Activated CD4-positive, alpha-beta T cell treated with anti-CD3 and anti-CD28 coated beads, Interleukin-2, amount 50 U/mL, for 24 hours (primary cell): Measurements from ENCODE around the gene DRAP1.
"Not testable (repeated sequence)": the region's sequence is repeated elsewhere in the genome, so short reads cannot be mapped to it uniquely, and the experiment has no call there.

ENCODE experiments used
- DNase-seq, 2 donors: peaks; one replicate each; pipeline ENCODE4 v3.0.0-alpha.2; 2020; ENCODE audit warnings: low read depth in 1 of 2, low spot score in 1 of 2

The DRAP1 gene

DNA sequence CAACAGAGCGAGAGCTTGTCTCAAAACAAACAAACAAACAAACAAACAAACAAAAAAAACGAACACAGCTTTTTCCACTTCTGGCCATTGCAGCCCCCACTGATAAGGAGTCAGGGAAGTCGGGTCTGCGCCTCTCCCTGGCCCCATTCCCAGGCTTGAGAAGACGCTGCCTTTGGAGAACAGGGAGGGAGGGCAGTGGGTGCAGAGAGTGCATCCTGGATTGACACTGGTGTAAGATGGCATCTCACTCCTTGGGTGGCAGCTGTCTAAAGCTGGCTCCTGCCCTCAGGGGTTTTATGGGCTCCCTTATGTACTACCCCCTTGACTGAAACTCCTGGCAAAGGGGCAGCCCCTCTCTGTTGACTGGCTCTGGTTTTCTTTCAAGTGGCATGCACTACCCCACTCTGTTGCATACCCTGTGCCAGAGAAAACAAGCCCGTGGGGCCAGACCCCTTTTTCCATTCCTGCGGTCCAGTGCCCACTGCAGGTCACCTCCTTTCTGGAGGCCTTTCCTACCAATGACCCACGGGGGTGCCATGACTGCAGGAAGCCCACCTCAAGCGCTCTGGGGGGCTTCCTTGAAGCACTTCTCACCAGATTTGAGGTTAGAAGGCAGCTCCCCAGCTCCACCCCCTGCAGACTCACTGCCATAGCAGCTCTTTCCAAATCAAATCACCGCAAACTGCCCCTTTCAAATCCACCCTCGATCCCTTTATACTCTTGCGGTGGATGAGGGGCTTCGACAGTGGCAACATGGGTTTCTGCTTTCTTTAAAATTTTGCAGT, 12.7 kb downstream of the DRAP1 start:
- DNase-seq: no peak

DNA sequence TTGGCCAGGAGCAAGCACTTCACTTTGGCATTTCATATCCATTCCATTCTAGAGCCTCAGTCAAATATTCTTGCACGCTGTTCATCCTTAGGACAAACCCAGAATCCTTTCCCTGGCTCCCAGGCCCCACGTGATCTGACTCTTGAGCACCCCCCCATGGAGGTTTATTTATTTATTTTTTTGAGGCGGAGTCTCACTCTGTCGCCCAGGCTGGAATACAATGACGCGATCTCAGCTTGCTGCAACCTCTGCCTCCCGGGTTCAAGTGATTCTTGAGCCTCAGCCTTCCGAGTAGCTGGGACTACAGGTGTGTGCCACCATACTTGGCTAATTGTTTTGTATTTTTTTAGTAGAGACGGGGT, 13.3 kb downstream of the DRAP1 start:
- DNase-seq: no peak

DNA sequence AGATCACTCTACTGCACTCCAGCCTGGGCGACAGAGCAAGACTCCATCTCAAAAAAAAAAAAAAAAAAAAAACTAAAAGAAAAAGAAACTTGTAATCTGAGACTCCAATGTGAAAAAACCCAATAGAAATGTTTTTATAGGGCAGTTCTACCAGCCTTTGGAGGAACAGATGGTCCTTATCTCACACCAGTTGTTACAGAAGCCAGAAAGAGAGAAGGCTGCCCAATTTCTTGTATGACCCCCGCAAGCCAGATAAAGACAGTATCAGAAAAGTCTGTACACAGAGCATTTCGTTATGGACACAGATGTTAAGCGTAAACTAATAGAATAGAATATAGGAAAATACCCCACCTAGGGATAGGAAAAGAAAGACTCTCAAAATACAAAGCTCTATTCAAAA, 14.8 kb downstream of the DRAP1 start:
- DNase-seq: no peak

DNA sequence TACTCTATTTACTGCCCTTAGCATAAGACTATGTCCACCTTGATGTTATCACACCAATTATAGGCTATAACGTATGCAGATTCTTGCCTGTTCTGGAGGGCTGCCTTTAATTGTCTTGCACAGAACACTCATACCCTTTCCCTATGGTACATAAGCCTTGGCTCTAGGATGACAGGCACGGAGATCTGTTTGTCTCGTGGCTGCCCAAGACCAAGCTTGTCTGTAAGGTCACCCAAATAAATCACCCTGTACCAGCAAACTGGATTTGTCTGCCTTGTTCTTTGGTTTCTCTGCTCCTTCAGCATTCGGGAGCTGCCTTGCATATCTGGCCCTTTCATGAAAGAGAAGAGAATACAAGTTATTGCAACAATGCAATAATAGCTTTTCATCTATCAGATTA, 18.5 kb downstream of the DRAP1 start:
- DNase-seq: no peak

DNA sequence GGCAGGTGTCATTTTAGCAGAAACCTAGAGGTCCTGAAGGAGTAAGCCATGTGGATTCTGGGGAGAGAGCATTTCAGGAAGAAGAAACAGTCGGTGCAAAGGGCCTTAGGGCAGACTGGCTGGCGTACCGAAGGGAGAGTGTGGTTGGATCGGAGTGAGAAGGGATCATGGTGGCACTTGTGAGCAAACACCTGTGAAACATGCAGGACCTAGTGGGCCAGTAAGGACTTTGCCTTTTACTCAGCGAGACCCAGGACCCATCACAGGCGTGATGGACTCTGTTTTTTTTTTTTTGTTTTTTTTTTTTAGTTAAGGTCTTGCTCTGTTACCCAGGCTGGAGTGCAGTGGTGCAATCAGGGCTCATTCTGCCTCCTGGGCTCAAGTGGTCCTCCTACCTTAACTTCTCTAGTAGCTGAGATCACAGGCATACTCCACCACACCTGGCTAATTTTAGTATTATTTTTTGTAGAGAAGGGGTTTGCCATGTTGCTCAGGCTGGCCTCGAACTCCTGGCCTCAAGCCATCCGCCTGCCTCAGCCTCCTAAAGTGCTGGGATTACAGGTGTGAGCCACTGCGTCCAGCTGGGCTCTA, 22.6 kb downstream of the DRAP1 start:
- no peak for DNase-seq

DNA sequence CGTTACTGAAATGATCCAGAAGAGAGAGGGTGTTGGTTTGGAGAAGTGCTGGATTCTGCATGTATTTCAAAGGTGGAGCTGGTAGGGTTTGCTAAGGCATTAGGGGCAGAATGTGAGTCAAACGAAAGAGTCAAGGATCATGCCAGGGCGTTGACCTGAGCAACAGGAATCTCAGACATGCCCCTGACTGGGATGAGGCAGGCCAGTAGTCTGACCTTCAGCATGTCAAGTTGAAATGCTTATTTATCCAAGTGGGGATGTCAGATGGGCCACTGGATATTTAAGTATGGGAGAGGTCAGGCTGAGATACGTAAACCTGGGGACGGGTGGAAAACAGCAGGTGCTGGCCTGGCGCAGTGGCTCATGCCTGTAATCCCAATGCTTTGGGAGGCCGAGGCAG, 23.3 kb downstream of the DRAP1 start:
- no peak for DNase-seq

DNA sequence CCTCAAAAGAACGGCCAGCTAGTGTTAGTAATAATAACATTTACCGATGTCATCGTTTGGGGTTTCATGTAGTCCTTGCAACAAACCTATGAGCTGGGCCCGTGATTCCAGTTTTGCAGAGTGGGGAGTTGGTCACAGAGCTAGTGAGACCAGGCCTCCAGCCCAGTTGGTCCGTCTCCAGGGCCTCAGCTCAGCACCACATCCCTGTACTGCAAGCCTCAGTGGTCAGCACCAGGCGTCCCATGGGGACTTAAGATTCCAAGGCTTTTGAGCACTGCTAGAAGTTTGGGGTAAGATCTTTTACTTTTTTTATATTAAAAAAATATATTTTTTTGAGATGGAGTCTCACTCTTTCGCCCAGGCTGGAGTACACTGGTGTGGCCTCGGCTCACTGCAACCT, 25.0 kb downstream of the DRAP1 start:
- no peak for DNase-seq

DNA sequence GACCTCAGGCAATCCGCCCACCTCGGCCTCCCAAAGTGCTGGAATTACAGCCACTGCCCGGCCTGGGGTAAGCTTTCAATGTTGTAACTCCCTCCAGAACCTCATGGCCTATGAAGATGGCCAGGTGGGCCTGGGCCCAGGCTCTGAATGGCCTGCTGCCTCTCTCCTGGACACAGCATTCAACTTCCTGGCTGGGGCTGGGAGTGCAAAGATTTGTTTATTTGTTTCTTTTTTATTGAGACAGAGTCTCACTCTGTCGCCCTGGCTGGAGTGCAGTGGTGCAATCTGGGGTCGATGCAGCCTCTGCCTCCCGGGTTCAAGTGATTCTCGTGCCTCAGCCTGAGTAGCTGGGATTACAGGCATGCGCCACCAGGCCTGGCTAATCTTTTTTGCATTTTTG, 25.5 kb downstream of the DRAP1 start:
- DNase-seq: no peak

DNA sequence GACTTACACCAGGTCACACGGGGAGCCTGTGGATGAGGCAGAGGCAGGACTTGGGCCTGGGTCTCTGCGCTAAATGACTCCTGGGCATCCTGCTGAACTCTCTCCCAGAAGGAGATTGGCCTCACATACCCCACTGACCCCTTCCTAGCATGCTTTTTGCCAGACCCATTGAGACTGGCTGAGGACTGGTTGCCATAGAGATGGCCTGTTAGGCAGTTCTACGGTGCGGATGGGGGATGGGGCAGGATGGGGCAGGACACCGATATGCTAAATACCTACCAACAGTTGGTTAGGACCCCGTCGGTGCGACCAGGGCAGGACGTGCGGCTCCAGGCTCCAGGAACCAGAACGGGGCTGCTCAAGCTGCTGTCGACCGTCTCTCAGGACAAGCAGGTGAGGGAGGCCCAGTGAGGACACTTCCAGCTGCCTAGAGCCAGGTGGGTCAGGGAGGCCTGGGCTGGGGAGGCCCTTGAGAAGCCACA, 26.2 kb downstream of the DRAP1 start, which contains the start of gene TSGA10IP:
TSS of gene TSGA10IP (plus strand) at position 51 of the 482 bp plus-strand sequence. CDS start at position 247, 196 bp downstream.
- DNase-seq: no peak

DNA sequence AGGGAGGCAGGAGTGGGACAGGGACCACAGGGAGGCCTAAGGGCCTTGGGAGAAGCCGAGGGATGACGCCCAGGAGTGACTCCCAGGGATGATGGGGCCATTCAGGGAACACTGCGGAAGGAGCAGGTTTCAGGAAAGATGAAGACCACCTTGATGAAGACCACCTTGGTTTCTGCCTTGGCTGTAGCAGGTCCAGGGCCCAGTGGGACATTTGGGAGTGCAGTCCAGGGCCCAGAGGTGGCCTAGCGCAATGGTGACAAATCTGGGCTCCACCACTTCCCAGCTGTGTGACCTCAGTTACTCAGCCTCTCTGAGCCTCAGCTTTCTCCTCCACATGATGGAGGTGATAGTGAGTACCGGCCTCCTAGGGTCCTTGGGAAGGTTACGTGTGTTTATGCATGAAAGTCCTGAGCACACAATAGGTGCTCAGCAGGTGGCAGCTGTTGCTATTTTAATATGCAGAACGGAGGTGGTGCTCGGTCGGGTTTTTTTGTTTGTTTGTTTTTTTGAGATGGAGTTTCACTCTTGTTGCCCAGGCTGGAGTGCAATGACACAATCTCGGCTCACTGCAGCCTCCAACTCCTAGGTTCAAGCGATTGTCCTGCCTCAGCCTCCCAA, 26.8 kb downstream of the DRAP1 start:
- no peak for DNase-seq

DNA sequence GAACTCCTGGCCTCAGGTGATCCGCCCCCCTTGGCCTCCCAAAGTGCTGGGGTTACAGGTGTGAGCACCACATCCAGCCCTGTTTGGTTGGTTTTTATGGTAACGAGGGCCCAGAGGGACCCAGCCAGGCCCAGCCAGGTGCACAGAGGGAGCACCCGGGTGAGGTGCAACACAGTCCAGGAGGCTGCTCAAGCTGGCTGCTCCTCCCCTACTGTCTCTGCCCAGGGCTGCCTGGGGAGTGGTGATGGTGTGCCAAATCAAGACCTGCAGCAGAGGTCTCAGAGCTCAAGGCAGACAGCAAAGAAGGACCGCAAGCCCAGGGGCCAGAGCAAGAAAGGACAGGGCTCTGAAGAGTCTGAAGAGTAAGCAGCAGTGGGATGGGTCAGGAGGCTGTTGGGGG, 27.4 kb downstream of the DRAP1 start:
- no peak for DNase-seq

DNA sequence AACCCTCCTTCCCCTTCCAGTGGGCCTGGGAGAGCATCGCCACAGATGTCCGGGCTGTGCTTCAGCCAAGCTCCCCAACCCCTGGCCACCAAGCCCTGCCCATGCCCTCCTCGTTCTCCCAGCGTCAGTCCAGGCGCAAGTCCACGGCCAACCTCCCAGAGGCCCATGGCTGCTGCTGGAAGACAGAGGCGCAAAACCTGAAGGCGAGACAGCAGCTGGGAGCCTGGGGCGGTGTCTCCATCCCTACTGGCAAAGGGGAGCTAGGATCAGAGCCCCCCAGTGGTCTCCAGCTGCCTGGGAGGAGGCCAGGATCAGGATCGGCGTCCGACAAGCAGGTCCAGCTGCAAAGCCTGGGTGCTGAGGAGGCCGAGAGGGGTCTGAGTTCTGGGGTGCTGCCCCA, 27.9 kb downstream of the DRAP1 start:
- DNase-seq: no peak

DNA sequence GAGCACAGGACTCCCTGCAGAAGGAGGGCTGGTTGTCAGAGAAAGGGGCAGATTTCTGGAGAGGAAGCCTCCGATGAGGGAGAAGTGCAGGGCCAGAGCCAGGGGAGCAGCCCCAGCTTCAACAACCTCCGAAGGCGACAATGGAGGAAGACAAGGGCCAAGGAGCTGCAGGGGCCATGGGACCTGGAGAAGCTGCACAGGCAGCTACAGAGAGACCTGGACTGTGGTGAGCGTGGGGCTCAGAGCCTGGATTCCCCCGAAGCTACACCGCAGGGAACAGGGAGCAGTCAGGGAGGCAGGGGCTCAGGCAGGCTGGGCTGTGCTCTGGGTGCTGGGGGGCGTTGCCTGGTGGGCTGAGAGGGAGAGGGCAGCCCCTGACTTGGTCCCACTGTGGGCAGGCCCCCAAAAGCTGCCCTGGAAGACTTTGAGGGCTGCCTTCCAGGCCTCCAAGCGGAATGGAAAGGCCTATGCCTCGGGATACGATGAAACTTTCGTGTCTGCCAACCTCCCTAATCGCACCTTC, 28.4 kb downstream of the DRAP1 start:
- no peak for DNase-seq

DNA sequence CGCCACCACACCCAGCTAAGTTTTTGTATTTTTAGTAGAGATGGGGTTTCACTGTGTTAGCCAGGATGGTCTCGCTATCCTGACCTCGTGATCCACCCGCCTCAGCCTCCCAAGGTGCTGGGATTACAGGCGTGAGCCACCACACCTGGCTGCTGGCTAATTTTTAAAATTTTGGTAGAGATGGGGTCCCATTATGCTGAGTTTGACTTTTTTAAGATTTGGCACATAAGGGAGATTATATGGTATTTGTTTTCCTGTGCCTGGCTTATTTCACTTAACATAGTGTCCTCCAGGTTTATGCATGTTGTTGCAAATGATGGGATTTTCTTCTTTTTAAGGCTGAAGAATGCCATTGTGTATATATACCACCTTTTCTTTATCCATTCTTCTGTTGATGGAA, 31.5 kb downstream of the DRAP1 start:
- not testable (repeated sequence) for DNase-seq

DNA sequence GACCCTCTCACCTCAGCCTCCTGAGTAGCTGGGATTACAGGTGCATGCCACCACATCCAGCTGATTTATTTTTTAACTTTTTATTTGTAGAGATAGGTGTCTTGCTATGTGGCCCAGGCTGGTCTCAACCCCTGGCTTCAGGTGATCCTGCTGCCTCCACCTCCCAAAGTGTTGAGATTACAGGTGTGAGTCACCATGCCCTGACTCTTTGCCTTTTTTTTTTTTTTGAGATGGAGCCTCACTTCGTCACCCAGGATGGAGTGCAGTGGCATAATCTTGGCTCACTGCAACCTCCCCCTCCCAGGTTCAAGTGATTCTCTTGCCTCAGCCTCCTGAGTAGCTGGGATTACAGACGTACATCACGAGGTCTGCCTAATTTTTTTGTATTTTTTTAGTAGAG, 32.4 kb downstream of the DRAP1 start:
- DNase-seq: not testable (repeated sequence)

DNA sequence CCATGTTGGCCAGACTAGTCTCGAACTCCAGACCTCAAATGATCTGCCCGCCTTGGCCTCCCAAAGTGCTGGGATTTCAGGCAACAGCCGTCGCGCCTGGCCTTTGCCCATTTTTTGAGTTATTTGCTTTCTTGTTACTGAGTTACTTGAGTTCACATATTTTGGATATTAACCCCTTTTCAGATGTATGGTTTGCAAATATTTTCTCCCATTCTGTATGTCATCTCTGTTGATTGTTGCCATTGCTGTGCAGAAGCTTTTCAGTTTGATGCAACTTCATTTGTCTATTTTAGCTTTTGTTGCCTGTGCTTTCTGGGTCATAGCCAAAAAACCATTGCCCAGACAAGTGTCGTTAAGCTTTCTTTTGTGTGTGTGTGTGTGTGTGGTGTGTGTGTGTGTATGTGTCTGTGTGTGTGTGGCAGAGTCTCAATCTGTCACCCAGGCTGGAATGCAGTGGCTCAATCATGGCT, 32.9 kb downstream of the DRAP1 start:
- no peak for DNase-seq

DNA sequence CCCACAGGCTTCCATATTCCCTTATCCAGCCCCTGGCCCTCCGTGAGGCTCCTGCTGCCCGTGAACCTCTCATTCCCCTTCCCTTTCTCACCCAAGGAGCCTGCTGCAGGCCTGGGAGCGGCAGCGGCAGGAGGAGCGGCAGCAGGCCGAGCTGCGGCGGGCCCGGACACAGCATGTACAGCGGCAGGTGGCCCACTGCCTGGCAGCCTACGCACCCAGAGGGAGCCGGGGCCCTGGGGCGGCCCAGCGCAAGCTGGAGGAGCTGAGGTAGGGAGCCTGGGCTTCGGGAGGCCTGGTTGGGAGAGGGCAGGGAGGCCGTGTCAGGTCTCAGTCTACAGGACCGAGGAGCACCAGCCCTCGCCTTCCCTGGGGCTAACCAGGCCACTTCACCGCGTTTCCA, 34.2 kb downstream of the DRAP1 start:
- no peak for DNase-seq

DNA sequence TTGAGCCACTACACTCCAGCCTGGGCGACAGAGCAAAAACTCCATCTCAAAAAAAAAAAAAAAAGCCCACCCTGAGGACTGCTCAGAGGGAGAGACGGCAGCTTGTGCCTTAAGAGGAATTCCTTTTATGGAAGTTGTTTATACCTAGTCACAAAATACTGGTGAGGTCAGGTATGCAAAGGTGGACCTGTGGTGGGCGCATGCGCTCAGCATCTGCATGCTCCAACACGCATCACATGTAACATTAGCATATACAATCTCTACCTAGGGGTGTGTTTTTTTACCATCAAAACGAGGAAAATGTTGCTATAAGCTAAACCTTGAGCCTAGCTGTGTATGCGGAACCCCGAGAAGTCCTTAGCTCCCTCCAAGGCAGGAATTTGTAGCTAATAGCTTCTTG, 35.5 kb downstream of the DRAP1 start:
- no peak for DNase-seq

DNA sequence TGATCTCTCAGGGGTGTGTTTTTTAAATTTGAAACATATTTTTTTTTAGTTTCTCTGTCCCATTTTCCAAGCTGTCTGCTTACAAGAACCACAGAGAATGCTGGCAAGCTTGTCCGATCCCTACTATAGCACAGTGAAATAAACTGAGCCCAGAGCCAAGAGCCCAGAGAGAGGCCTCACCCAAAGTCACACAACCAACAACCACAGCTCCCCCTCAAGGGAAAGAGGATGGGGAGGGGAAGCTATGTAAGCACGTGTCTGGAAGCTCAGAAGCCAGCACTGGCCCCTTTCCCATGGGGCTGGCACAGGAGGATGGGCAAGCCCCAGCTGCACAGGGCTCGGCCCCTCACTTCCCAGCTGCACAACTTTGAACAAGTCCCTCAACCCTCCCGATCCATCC, 39.1 kb downstream of the DRAP1 start:
- no peak for DNase-seq

DNA sequence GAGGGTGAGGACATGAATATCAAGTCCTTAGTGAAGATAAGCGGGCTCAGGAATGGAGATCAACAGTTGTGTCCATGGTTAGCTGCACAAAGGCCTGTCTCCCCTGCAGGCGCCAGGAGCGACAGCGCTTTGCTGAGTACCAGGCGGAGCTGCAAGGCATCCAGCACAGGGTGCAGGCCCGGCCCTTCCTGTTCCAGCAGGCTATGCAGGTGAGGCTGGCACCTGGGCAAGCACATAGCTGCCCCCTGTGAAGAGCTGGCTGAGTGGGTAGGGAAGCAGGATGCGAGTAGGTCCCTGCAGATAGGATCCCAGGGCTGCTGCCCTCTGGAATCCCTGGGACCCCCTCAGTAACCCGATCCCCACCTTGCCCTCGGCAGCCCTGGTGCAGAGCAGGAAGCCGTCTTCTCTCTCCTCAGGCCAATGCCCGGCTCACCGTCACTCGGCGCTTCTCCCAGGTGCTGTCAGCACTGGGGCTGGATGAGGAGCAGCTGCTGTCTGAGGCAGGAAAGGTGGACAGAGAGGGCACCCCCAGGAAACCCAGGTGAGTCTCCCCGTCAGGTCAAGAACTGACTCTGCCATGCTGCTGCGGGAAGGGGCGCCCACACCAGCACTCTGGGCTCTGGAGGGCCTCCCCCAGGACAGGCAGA, 39.7 kb downstream of the DRAP1 start:
- DNase-seq: no peak

DNA sequence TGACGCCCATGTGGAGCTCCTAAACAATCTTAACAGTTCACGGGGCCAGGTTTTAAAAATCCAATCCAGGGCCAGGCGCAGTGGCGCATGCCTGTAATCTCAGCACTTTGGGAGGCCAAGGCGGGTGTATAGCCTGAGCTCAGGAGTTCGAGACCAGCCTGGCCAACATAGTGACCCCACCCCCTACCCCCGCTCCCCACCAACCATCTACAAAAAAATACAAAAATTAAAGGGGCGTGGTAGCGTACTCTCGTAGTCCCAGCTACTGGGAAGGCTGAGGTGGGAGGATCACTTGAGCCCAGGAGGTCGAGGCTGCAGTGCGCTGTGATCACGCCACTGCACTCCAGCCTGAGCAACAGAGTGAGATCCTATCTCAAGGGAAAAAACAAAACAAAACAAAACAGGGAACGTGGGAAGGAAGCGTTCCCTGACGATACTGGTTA, 41.6 kb downstream of the DRAP1 start:
- no peak for DNase-seq
